Stimulated activated CD8-positive, alpha-beta memory T cell treated with anti-CD3 and anti-CD28 coated beads, Interleukin-4, amount 100 ng/mL, for 1 hour (primary cell): ENCODE data around the gene YEATS4.

Experiments
- DNase-seq, 2 donors: peaks; one replicate each; pipeline ENCODE4 v3.0.0-alpha.2; 2020; ENCODE audit warnings: low read depth in 2 of 2, low spot score in 1 of 2

Gene YEATS4

GRCh38 chr12:69341328-69341727 is 18.2 kb upstream of the YEATS4 start:
- DNase-seq: no peak

- no peak for DNase-seq
Observed at GRCh38 chr12:69342421-69342820, 17.1 kb upstream of the YEATS4 start.

- no peak for DNase-seq
Observed at GRCh38 chr12:69343357-69343756, 16.2 kb upstream of the YEATS4 start.

GRCh38 chr12:69343885-69344612 is 15.5 kb upstream of the YEATS4 start:
- DNase-seq: no peak

GRCh38 chr12:69345077-69345476 is 14.5 kb upstream of the YEATS4 start:
- DNase-seq: no peak

- DNase-seq: no peak
Observed at GRCh38 chr12:69345742-69346141, 13.8 kb upstream of the YEATS4 start.

- DNase-seq: no peak
Observed at GRCh38 chr12:69348162-69348938, 11.2 kb upstream of the YEATS4 start, which contains the start of gene LYZ. Gene LYZ, plus strand, starts transcription at chr12:69348381. Its CDS starts 28 bp downstream, at chr12:69348409.

- no peak for DNase-seq
Observed at GRCh38 chr12:69350002-69350626, 9.4 kb upstream of the YEATS4 start.

- DNase-seq: no peak
Observed at GRCh38 chr12:69350777-69351176, 8.8 kb upstream of the YEATS4 start.

GRCh38 chr12:69351462-69352236 is 7.9 kb upstream of the YEATS4 start:
- DNase-seq: no peak

GRCh38 chr12:69352904-69353303 is 6.6 kb upstream of the YEATS4 start:
- no peak for DNase-seq

- no peak for DNase-seq
Observed at GRCh38 chr12:69354172-69354555, 5.4 kb upstream of the YEATS4 start.

- DNase-seq: no peak
Observed at GRCh38 chr12:69354556-69355187, 4.9 kb upstream of the YEATS4 start.

- no peak for DNase-seq
Observed at GRCh38 chr12:69355363-69356028, 4.0 kb upstream of the YEATS4 start.

- DNase-seq: no peak
Observed at GRCh38 chr12:69360348-69360672, 767 bp downstream of the YEATS4 start.

- DNase-seq: no peak
Observed at GRCh38 chr12:69366796-69367195, 7.3 kb downstream of the YEATS4 start.

GRCh38 chr12:69368171-69368570 is 8.6 kb downstream of the YEATS4 start:
- DNase-seq: no peak

GRCh38 chr12:69383074-69383473 is 23.5 kb downstream of the YEATS4 start:
- no peak for DNase-seq

GRCh38 chr12:69385038-69385437 is 25.5 kb downstream of the YEATS4 start:
- DNase-seq: no peak

GRCh38 chr12:69386921-69387320 is 27.4 kb downstream of the YEATS4 start:
- no peak for DNase-seq
